A673 (cell line): Measurements from ENCODE around the gene CHAT.

Experiments
- EZH2 ChIP-seq: fragments of 200-600 bp; sonication (generic); IDR thresholded peaks from 2 replicates; pipeline ENCODE4 v1.6.1; 2017; ENCODE audit warnings: borderline replicate concordance, low read depth, mild to moderate bottlenecking, mixed read lengths, antibody characterized with exemption, low read length; ENCODE audit not compliant: poor library complexity, severe bottlenecking
- TF ChIP-seq, protein P1 (sequence below): fragments of 300-800, 200-600 bp; sonication (generic); conservative IDR thresholded peaks from 2 replicates; pipeline ENCODE4 v1.5.1; 2017; ENCODE audit warnings: low read depth, mild to moderate bottlenecking, antibody characterized with exemption, low read length, moderate library complexity, mixed read lengths

DNA sequence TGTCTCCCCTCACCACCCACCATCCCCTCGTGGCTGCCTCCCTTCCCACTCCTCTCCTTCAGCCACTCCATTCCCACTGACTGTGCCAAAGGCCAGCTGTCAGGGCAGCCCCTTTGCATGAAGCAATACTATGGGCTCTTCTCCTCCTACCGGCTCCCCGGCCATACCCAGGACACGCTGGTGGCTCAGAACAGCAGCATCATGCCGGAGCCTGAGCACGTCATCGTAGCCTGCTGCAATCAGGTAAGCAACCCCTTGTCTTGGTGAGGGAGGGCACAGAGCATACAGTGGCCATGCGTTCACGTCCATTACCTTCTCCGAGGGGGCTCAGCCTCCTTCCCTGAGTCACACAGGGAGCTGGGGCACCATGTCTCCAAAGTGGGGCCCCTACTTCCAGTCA, 11.6 kb downstream of the CHAT start:
- TF ChIP-seq EZH2, result no peak
- TF ChIP-seq, protein P1, sequence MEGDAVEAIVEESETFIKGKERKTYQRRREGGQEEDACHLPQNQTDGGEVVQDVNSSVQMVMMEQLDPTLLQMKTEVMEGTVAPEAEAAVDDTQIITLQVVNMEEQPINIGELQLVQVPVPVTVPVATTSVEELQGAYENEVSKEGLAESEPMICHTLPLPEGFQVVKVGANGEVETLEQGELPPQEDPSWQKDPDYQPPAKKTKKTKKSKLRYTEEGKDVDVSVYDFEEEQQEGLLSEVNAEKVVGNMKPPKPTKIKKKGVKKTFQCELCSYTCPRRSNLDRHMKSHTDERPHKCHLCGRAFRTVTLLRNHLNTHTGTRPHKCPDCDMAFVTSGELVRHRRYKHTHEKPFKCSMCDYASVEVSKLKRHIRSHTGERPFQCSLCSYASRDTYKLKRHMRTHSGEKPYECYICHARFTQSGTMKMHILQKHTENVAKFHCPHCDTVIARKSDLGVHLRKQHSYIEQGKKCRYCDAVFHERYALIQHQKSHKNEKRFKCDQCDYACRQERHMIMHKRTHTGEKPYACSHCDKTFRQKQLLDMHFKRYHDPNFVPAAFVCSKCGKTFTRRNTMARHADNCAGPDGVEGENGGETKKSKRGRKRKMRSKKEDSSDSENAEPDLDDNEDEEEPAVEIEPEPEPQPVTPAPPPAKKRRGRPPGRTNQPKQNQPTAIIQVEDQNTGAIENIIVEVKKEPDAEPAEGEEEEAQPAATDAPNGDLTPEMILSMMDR, result no peak
